Motor neuron (in vitro differentiated cells): ENCODE data around the gene BSN. TPM values are rescaled to one million over a fixed set of nuclear protein-coding genes. Genes with fewer than 3 reads are reported as not detected.
"Not testable (repeated sequence)": the region's sequence is repeated elsewhere in the genome, so short reads cannot be mapped to it uniquely, and the experiment has no call there.

Experiments used
- ATAC-seq, 8 experiments: fragments of 200-7000 bp; cut with Tn5 transposase; replicated peaks in 6 of 8; 2 replicates each; pipeline ENCODE4 v1.8.0; 2021; ENCODE audit warnings: mild to moderate bottlenecking in 8 of 8, moderate library complexity in 8 of 8
- H3K27ac ChIP-seq, 2 donors: fragments of 250-450 bp; sonication (Bioruptor Pico); 2 replicates each; pipeline ENCODE4 v1.9.0; 2021; ENCODE audit warnings: antibody characterized with exemption in 2 of 2, mild to moderate bottlenecking in 2 of 2, moderate library complexity in 1 of 2
- H3K4me1 ChIP-seq, 2 donors: fragments of 250-450 bp; sonication (Bioruptor Pico); replicated peaks in 1 of 2; 2 replicates each; pipeline ENCODE4 v1.6.1; 2021; ENCODE audit warnings: antibody characterized with exemption in 2 of 2, mild to moderate bottlenecking in 2 of 2, moderate library complexity in 1 of 2
- H3K4me3 ChIP-seq, 5 donors: fragments of 250-450 bp; sonication (Bioruptor Pico); 2 replicates each; pipeline ENCODE4 v1.9.0; 2021; ENCODE audit warnings: antibody characterized with exemption in 5 of 5, mild to moderate bottlenecking in 5 of 5, moderate library complexity in 4 of 5
- WGBS, 10 experiments: fragments of 450-650 bp; shearing (Covaris generic); methylation state at CpG; one replicate each; pipeline ENCODE4 v1.0.0; 2022; 5-methylcytosine and 5-hydroxymethylcytosine counted together
- in situ Hi-C, 9 experiments: fragments of 400-800 bp; cut with MboI; loops; one replicate each; pipeline ENCODE4 v1.15.0; 2021; ENCODE audit warnings: low sequenced_read_pairs in 9 of 9, low pct_unique_long_range_greater_than_20kb in 2 of 9; ENCODE audit not compliant: unreplicated experiment in 9 of 9
- total RNA-seq, 8 experiments: library from RNA; unstranded; fragments of 300-600 nt; gene quantifications; 2 replicates each; pipeline versions ENCODE4 v1.2.3 to v1.2.4, GENCODE V29; 2022

BSN gene
- total RNA-seq, 8 experiments from 2014 or later = 0.31 to 12.6 (median 6.9) TPM

GRCh38 chr3:49694409-49695070 lies 140.3 kb downstream of the BSN start:
- not testable (repeated sequence) for H3K4me3 ChIP-seq, H3K27ac ChIP-seq
- 40 to 100% (median 60%) methylated on average over 1 to 2 of the region's 6 CpGs; no CpG with 5 or more reads in 5 of the 10 experiments for WGBS, 10 experiments

GRCh38 chr3:49695350-49696015 lies 141.2 kb downstream of the BSN start:
- H3K27ac ChIP-seq, in situ Hi-C loops, H3K4me1 ChIP-seq, H3K4me3 ChIP-seq: not testable (repeated sequence)
- WGBS, 10 experiments = no CpG with 5 or more reads among the region's 4 CpGs
- peak in 3 of 8 experiments; percentile 10 to 69 (median 41) for ATAC-seq

More at GRCh38 chr3:49694409-49695070, 140.3 kb downstream of the BSN start:
- ATAC-seq, H3K4me1 ChIP-seq, in situ Hi-C loops: not testable (repeated sequence)

- ATAC-seq = peak in 1 of 8 experiments; percentile 4
Observed at GRCh38 chr3:49699281-49699979, 145.2 kb downstream of the BSN start.

GRCh38 chr3:49700014-49700413 lies 145.7 kb downstream of the BSN start:
- in situ Hi-C loops = no loop called here
- no peak for ATAC-seq
- Histone ChIP-seq H3K4me3 (no peak overlapping the region), H3K4me1 (no peaks in the 10 kb centered on the region), H3K27ac (no peak overlapping the region)
- WGBS, 10 experiments = 69 to 100% (median 87%) methylated on average over 1 to 6 of the region's 8 CpGs; no CpG with 5 or more reads in 4 of the 10 experiments

More at GRCh38 chr3:49699281-49699979, 145.2 kb downstream of the BSN start:
- 75 to 100% (median 81%) methylated on average over 2 to 3 of the region's 16 CpGs; no CpG with 5 or more reads in 7 of the 10 experiments for WGBS, 10 experiments
- in situ Hi-C loops = no loop called here
- Histone ChIP-seq H3K4me1 (no peaks in the 10 kb centered on the region), H3K4me3 (no peak overlapping the region), H3K27ac (no peak overlapping the region)

GRCh38 chr3:49700453-49701128 lies 146.3 kb downstream of the BSN start:
- WGBS, 10 experiments = 53 to 100% (median 72%) methylated on average over 2 to 6 of the region's 13 CpGs; no CpG with 5 or more reads in 5 of the 10 experiments
- Histone ChIP-seq H3K27ac (no peak overlapping the region), H3K4me3 (no peak overlapping the region), H3K4me1 (no peaks in the 10 kb centered on the region)
- in situ Hi-C loops = no loop called here
- no peak for ATAC-seq

GRCh38 chr3:49701388-49702077 lies 147.3 kb downstream of the BSN start:
- in situ Hi-C loops = no loop called here
- no peak overlapping the region for H3K27ac ChIP-seq

GRCh38 chr3:49702672-49703071 lies 148.4 kb downstream of the BSN start:
- H3K4me3 ChIP-seq = no peak overlapping the region
- no peak for ATAC-seq
- in situ Hi-C loops = no loop called here
- 80 to 100% (median 100%) methylated on average over 1 to 3 of the region's 11 CpGs; no CpG with 5 or more reads in 5 of the 10 experiments for WGBS, 10 experiments
- H3K27ac ChIP-seq = no peak overlapping the region
- H3K4me1 ChIP-seq = no peaks in the 10 kb centered on the region

More at GRCh38 chr3:49701388-49702077, 147.3 kb downstream of the BSN start:
- Histone ChIP-seq H3K4me1 (no peaks in the 10 kb centered on the region), H3K4me3 (no peak overlapping the region)
- 67 to 100% methylated on average over 1 to 6 of the region's 21 CpGs; no CpG with 5 or more reads in 8 of the 10 experiments for WGBS, 10 experiments
- ATAC-seq = peak in 2 of 8 experiments; percentile 11 to 25

- ATAC-seq = peak; percentile 62 to 98 (median 79)
- no peak overlapping the region for H3K27ac ChIP-seq
- in situ Hi-C loops = no loop called here
- no peaks in the 10 kb centered on the region for H3K4me1 ChIP-seq
- no peak overlapping the region for H3K4me3 ChIP-seq
- WGBS, 10 experiments = 70% methylated on average over 2 of the region's 14 CpGs; no CpG with 5 or more reads in 9 of the 10 experiments
Observed at GRCh38 chr3:49703443-49703927, 149.2 kb downstream of the BSN start.

GRCh38 chr3:49703956-49704355 lies 149.7 kb downstream of the BSN start:
- H3K27ac ChIP-seq = no peak overlapping the region
- no peak overlapping the region for H3K4me3 ChIP-seq
- H3K4me1 ChIP-seq = no peaks in the 10 kb centered on the region
- in situ Hi-C loops = no loop called here
- WGBS, 10 experiments = no CpG with 5 or more reads among the region's 7 CpGs
- ATAC-seq = peak in 1 of 8 experiments; percentile 1

GRCh38 chr3:49704629-49705028 lies 150.4 kb downstream of the BSN start:
- no peak overlapping the region for H3K27ac ChIP-seq
- in situ Hi-C loops = no loop called here
- H3K4me1 ChIP-seq = no peaks in the 10 kb centered on the region
- ATAC-seq = no peak
- H3K4me3 ChIP-seq = no peak overlapping the region
- 85 to 100% (median 100%) methylated on average over 1 to 3 of the region's 8 CpGs; no CpG with 5 or more reads in 7 of the 10 experiments for WGBS, 10 experiments

GRCh38 chr3:49705390-49705960 lies 151.2 kb downstream of the BSN start:
- peak in 1 of 8 experiments; percentile 5 for ATAC-seq
- no peaks in the 10 kb centered on the region for H3K4me1 ChIP-seq
- 83 to 100% (median 98%) methylated on average over 1 to 7 of the region's 17 CpGs; no CpG with 5 or more reads in 5 of the 10 experiments for WGBS, 10 experiments
- in situ Hi-C loops = no loop called here
- H3K4me3 ChIP-seq = no peak overlapping the region
- no peak overlapping the region for H3K27ac ChIP-seq
